Keratinocyte (primary cell): ENCODE results near the gene ZFP62.

Experiments
- CTCF ChIP-seq, 3 experiments: IDR thresholded peaks in 1 of 3; conservative IDR thresholded peaks in 1 of 3; optimal IDR thresholded peaks in 1 of 3; 2 replicates in 2 of 3; 3 replicates in 1 of 3; pipeline versions ENCODE3 to v1.5.1; 2011; ENCODE audit warnings: low read length in 3 of 3, mild to moderate bottlenecking in 3 of 3, moderate library complexity in 2 of 3, control low read depth in 1 of 3, inconsistent platforms in 1 of 3; ENCODE audit not compliant: insufficient read depth in 2 of 3; ENCODE audit errors: extremely low read depth in 1 of 3
- EZH2 ChIP-seq: IDR thresholded peaks from one replicate; pipeline ENCODE4 v1.6.1; 2012; ENCODE audit warnings: inconsistent platforms, mild to moderate bottlenecking, low read length, moderate library complexity

DNA sequence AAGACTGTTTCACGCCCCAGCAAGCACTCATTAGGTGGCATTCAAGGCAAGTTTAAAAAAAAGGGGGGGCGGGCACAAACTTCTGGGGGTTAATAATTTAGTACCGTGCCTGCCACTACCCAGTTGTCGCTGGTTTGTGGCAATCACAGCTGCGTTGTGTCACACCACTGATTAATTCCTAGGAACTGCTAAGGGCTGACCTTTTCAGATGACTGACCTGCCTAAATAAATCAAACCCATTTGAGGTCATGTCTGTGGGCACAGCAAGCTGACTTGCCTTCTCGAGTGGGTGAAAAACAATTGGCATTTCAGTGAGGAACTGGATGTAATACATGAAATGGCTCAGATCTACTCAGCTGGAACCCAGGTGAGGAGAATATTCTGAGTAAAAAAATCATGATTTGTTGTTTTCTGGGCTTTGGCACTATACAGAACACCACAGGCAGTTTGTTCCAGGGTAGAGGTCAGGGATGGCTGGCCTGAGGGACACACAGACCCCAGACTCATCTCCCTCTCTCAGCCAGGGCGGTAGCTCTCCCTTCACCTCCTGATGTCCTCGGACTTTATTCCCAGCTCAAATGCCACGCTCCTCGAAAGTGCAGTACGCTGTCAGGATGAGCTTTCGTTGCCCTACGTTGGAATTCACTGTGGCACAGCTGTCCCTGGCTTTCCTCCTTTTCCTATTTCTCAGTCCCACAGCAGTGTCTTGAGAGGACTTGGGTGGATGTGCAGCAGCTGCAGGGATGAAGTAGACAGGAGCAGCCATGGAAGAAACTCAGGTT is 43.0 kb downstream of the ZFP62 start:
- TF ChIP-seq CTCF (optimal IDR thresholded peaks at IDR 0.05 in 1 of 3, IDR thresholded peaks at IDR 0.05 in 1 of 3, conservative IDR thresholded peaks at IDR 0.05 in 1 of 3; ENCODE audit: extremely low read depth in 1 of 3, insufficient read depth in 2 of 3, low read length in 3 of 3) (no peak), EZH2 (no peak)
